Loucy (cell line): ENCODE results near the gene RPL12.

Experiments
- CTCF ChIP-seq: fragments of 200-600 bp; sonication (generic); conservative IDR thresholded peaks from 2 replicates; pipeline ENCODE4 v1.5.1; 2014; ENCODE audit warnings: mild to moderate bottlenecking, antibody characterized with exemption, low read length
- EZH2phosphoT487 ChIP-seq: fragments of 200-600 bp; IDR thresholded peaks from 2 replicates; pipeline ENCODE4 v1.6.1; 2018; ENCODE audit warnings: antibody characterized with exemption, mild to moderate bottlenecking, moderate library complexity, borderline replicate concordance

DNA sequence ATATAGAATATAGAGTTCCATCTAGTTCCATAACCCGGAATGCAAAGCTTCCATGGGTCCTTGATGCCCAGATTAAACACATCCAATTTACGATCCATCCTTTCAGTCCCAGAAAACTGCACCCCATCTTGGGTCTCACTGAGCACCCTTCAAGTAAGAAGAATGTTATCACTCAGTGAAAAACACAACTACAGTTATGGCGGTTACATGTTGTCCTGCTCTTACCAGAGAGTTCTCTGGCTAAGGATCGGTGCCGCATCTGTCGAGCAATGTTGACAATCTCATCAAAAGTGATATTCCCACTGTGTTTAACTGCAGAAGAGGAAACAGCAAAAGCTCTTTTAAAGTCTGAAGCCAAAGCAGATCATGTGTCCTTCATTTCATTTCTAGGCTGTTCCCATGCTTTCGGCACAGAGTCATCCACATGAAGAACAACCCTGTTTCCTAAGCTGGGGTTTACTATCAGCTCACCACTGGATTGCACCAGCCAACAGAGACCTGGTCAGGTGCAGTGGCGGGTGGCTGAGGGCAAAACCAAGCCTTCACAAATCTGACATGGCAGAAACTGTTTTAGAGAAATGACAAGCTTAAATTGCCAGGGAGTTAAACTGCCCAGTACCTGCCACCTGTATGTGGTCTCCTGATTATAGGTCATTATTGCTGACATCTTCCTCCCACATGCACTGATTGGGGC lies 2.9 kb downstream of the RPL12 start:
- TF ChIP-seq CTCF = no peak
- TF ChIP-seq EZH2phosphoT487 = no peak
